HG02759 (cell line): ENCODE measurements around the gene NGB.
"Not testable (repeated sequence)": the region's sequence is repeated elsewhere in the genome, so short reads cannot be mapped to it uniquely, and the experiment has no call there.

Source experiments
- ATAC-seq: cut with Tn5 transposase; IDR thresholded peaks from one replicate; pipeline ENCODE4 v1.9.1; 2021; ENCODE audit warnings: mild to moderate bottlenecking, moderate library complexity; ENCODE audit not compliant: unreplicated experiment

The NGB gene

GRCh38 chr14:77296906-77297305, 25.9 kb upstream of the NGB start:
- no peak for ATAC-seq

- no peak for ATAC-seq
Measured at GRCh38 chr14:77296155-77296554, 25.1 kb upstream of the NGB start.

- no peak for ATAC-seq
Measured at GRCh38 chr14:77290705-77291104, 19.7 kb upstream of the NGB start.

- ATAC-seq, result no peak
Measured at GRCh38 chr14:77286576-77286975, 15.6 kb upstream of the NGB start.

- no peak for ATAC-seq
Measured at GRCh38 chr14:77284466-77284865, 13.5 kb upstream of the NGB start.

- no peak for ATAC-seq
Measured at GRCh38 chr14:77284066-77284465, 13.1 kb upstream of the NGB start.

- no peak for ATAC-seq
Measured at GRCh38 chr14:77281852-77282410, 10.9 kb upstream of the NGB start.

GRCh38 chr14:77280921-77281320, 9.9 kb upstream of the NGB start:
- not testable (repeated sequence) for ATAC-seq

- ATAC-seq, result no peak
Measured at GRCh38 chr14:77279719-77280118, 8.7 kb upstream of the NGB start.

GRCh38 chr14:77278461-77279230, 7.6 kb upstream of the NGB start:
- ATAC-seq, result no peak

- no peak for ATAC-seq
Measured at GRCh38 chr14:77276959-77277358, 6.0 kb upstream of the NGB start.

GRCh38 chr14:77276295-77276935, 5.4 kb upstream of the NGB start:
- ATAC-seq, result no peak

- no peak for ATAC-seq
Measured at GRCh38 chr14:77275601-77276017, 4.6 kb upstream of the NGB start.

- ATAC-seq, result no peak
Measured at GRCh38 chr14:77275041-77275580, 4.1 kb upstream of the NGB start.

GRCh38 chr14:77273796-77274195, 2.8 kb upstream of the NGB start:
- no peak for ATAC-seq

GRCh38 chr14:77272261-77272660, 1.3 kb upstream of the NGB start:
- ATAC-seq, result no peak

GRCh38 chr14:77270361-77271112, 469 bp downstream of the NGB start:
- no peak for ATAC-seq

GRCh38 chr14:77268989-77269600, 1.9 kb downstream of the NGB start:
- no peak for ATAC-seq

- no peak for ATAC-seq
Measured at GRCh38 chr14:77267937-77268699, 2.9 kb downstream of the NGB start.

GRCh38 chr14:77266336-77266735, 4.7 kb downstream of the NGB start:
- no peak for ATAC-seq
